Gastroesophageal sphincter (tissue), 3 donors: ENCODE measurements around the gene MNT.

ENCODE experiments used
- EP300 ChIP-seq: sonication (generic); formaldehyde crosslinking; IDR thresholded peaks from one replicate; pipeline ENCODE4 v1.6.1; 2017; ENCODE audit warnings: antibody characterized with exemption, mild to moderate bottlenecking
- POLR2A ChIP-seq, 2 donors: fragments of 450-650 bp; IDR thresholded peaks; one replicate each; pipeline ENCODE4 v1.6.1; 2017; ENCODE audit warnings: antibody characterized with exemption in 2 of 2, mild to moderate bottlenecking in 2 of 2, moderate library complexity in 1 of 2
- POLR2AphosphoS5 ChIP-seq: sonication (generic); formaldehyde crosslinking; IDR thresholded peaks from one replicate; pipeline ENCODE4 v1.6.1; 2017; ENCODE audit warnings: antibody characterized with exemption
- TF ChIP-seq, protein P1 (sequence below), 4 experiments: fragments of 200-600 bp in 2 of 4; fragments of 450-650 bp in 2 of 4; sonication (generic) in 1 of 4; IDR thresholded peaks; one replicate each; pipeline ENCODE4 v1.5.1; 2017 to 2019; ENCODE audit warnings: antibody characterized with exemption in 4 of 4, mild to moderate bottlenecking in 2 of 4, moderate library complexity in 2 of 4

DNA sequence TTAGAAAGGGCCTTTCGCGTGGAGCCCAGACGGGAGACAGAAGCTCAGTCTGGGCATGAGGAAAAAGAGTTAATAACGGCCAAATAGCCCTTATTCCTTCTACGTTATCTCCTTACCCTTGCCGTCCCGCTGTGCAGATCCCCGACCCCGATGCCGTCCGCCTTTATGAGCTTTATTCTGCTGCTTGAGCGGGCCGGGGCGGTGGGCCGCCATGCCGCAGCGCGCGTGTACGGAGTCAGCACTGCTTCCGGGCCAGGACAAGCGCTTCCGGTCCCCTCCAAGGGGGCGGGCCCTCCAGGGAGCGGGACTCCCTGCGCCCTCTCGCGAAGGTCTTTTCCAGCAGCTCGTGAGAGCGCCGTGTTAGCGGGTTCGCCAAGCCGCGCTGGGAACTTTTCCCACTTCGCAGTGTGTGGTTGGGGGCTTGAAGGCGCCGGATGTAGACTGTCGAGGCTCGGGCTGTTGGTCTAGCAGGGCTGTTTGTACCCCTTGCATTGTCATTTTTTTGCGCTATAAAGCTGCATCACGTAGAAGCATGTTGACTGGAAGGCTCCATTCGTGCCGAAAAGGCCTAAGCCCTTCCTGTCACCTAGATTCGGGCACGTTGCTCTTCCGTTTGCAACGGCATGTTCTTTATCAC, 64.5 kb downstream of the MNT start, which contains the start of gene TSR1:
- TF ChIP-seq, protein P1, sequence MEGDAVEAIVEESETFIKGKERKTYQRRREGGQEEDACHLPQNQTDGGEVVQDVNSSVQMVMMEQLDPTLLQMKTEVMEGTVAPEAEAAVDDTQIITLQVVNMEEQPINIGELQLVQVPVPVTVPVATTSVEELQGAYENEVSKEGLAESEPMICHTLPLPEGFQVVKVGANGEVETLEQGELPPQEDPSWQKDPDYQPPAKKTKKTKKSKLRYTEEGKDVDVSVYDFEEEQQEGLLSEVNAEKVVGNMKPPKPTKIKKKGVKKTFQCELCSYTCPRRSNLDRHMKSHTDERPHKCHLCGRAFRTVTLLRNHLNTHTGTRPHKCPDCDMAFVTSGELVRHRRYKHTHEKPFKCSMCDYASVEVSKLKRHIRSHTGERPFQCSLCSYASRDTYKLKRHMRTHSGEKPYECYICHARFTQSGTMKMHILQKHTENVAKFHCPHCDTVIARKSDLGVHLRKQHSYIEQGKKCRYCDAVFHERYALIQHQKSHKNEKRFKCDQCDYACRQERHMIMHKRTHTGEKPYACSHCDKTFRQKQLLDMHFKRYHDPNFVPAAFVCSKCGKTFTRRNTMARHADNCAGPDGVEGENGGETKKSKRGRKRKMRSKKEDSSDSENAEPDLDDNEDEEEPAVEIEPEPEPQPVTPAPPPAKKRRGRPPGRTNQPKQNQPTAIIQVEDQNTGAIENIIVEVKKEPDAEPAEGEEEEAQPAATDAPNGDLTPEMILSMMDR (IDR thresholded peaks at IDR 0.05) = peak in 2 of 4 experiments; percentile 25 to 67
- TF ChIP-seq POLR2A (IDR thresholded peaks at IDR 0.05) (peak; percentile 70 to 71), POLR2AphosphoS5 (peak; percentile 86), EP300 (no peak)
